Measurements from ENCODE around the gene GALNT13.

The GALNT13 gene

GRCh38 chr2:154243685-154244084 is 372.0 kb downstream of the GALNT13 start:
- no peak overlapping the region for H3K4me3 ChIP-seq (ENCODE audit: low read depth, low read length)
- in situ Hi-C loops (cut with HindIII; ENCODE audit: low sequenced_read_pairs): no loop called here
- DNase-seq (ENCODE audit: low read depth): no peak
- no peak for TF ChIP-seq CTCF (IDR thresholded peaks at IDR 0.05; ENCODE audit: low read depth, low read length, missing control alignments)

- DNase-seq (ENCODE audit: low read depth): no peak
- TF ChIP-seq CTCF (IDR thresholded peaks at IDR 0.05; ENCODE audit: low read depth, low read length, missing control alignments): no peak
- no peak overlapping the region for H3K4me3 ChIP-seq (ENCODE audit: low read depth, low read length)
- in situ Hi-C loops (cut with HindIII; ENCODE audit: low sequenced_read_pairs): no loop called here
These were observed 373.2 kb downstream of the GALNT13 start for GRCh38 chr2:154244932-154245331.

- no peak for DNase-seq (ENCODE audit: low read depth)
- in situ Hi-C loops (cut with HindIII; ENCODE audit: low sequenced_read_pairs): no loop called here
- H3K4me3 ChIP-seq (ENCODE audit: low read depth, low read length): no peak overlapping the region
- no peak for TF ChIP-seq CTCF (IDR thresholded peaks at IDR 0.05; ENCODE audit: low read depth, low read length, missing control alignments)
These were observed 375.8 kb downstream of the GALNT13 start for GRCh38 chr2:154247503-154247902.

DNA sequence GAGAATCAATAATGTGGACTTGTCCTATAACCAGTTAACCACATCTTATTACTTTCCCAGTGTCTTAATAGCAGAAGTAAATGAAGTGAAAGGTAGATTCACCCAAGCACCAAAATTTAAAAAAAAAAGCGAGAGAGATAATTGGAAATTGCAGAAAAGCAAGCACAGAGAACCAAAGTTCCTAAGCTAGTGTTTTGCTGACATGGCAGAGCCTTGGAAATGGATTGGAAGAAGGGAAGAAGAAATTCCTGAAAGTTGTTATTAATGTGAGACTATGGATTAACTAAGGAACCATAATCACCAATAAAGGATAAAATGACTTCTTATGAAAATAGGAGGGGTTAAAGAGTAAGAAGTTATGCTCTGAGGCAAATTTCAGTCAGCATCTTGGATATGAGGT is 384.4 kb downstream of the GALNT13 start:
- DNase-seq (ENCODE audit: low read depth): no peak
- in situ Hi-C loops (cut with HindIII; ENCODE audit: low sequenced_read_pairs): no loop called here
- TF ChIP-seq CTCF (IDR thresholded peaks at IDR 0.05; ENCODE audit: low read depth, low read length, missing control alignments): no peak
- no peak overlapping the region for H3K4me3 ChIP-seq (ENCODE audit: low read depth, low read length)

DNA sequence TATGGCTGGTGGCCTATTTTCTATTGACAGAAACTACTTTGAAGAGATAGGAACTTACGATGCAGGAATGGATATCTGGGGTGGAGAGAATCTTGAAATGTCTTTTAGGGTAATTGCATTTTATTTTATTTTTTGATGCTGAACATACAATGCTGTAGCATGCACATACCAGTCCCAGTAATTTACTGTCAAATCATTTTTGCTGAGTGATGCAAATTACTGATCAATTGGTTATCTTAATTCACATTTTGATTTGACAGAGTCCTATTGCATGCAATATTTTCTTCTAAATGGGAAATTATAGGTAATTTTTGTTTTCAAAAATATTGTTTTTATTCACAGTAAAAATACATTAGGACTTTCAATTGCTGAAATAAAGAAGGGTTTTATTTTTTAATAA is 387.3 kb downstream of the GALNT13 start:
- no peak overlapping the region for H3K4me3 ChIP-seq (ENCODE audit: low read depth, low read length)
- in situ Hi-C loops (cut with HindIII; ENCODE audit: low sequenced_read_pairs): no loop called here
- no peak for TF ChIP-seq CTCF (IDR thresholded peaks at IDR 0.05; ENCODE audit: low read depth, low read length, missing control alignments)
- no peak for DNase-seq (ENCODE audit: low read depth)

GRCh38 chr2:154261473-154262027 is 389.8 kb downstream of the GALNT13 start:
- TF ChIP-seq CTCF (IDR thresholded peaks at IDR 0.05; ENCODE audit: low read depth, low read length, missing control alignments): no peak
- in situ Hi-C loops (cut with HindIII; ENCODE audit: low sequenced_read_pairs): no loop called here
- H3K4me3 ChIP-seq (ENCODE audit: low read depth, low read length): no peak overlapping the region
- DNase-seq (ENCODE audit: low read depth): no peak

- in situ Hi-C loops (cut with HindIII; ENCODE audit: low sequenced_read_pairs): no loop called here
- TF ChIP-seq CTCF (IDR thresholded peaks at IDR 0.05; ENCODE audit: low read depth, low read length, missing control alignments): no peak
- no peak for DNase-seq (ENCODE audit: low read depth)
- no peak overlapping the region for H3K4me3 ChIP-seq (ENCODE audit: low read depth, low read length)
These were observed 391.5 kb downstream of the GALNT13 start for GRCh38 chr2:154263206-154263605.

Measured in astrocyte of the cerebellum (primary cell).